ENCODE data around the gene HTRA2. TPM values are rescaled to one million over a fixed set of nuclear protein-coding genes. Genes with fewer than 3 reads are reported as not detected.

The HTRA2 gene
- total RNA-seq, 1 donor from 2014 or later, result 30.6 TPM

DNA sequence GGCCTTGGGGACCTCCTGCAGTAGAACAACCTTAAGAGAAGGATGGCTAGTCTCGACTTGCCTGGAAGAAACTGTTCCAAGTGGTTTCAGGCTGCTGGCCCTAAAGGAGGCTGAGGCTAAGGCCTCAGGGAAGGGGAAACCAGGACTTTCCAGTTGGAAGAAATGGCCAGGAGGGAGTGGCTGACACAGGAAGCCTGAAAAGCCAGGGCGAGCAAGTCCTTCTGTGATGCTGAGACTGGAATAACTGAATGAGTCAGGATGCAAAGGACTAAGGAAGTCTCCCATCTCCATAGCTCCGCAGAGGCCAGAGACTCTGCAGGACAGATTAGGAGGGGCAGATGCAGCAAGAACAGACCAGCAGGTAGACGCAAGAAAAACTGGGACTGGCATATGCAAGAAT lies 7.4 kb downstream of the HTRA2 start:
- DNase-seq (ENCODE audit: extremely low read depth, low read depth, low spot score), result no peak

DNA sequence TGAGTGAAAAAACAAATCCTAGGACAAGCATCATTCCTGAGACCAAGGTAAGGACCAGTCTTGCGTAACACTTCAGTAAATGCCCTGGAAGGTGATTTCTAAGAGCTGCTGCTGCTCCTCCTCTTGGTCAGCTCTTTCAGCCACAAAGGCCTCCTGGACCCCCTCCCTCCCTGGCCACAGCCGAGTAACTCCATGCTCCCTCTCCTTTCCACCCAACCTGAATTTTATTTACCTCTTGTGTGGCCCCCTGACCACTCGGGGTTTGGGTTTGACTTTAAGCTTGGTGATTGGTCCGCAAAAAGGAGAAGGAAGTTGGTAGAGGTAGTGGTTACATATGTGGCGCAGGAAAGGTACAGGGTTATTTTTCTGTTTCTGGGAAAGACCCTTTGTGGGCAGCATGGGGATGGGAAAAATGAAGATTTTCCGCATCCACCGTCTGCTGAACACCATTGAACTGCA lies 9.2 kb downstream of the HTRA2 start:
- no peak for DNase-seq (ENCODE audit: extremely low read depth, low read depth, low spot score)

DNA sequence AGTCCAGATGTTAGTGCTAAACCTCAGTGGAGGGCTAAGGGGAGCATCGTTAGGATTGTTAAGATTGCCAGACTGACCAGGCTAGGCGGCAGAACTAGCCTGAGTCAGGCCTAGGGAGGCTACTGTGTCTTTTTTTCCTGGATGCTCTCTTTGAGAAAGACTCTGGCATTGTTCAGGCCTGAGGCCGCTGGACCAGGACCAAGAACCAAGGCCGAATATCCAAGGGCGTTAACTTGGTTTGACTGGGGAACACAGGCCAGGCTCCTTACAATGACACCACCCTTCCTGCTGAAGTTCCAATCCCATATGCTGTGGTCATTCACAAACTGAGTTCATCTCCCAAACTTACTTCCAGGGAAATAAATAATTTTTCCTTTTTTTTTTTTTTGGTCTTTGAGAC lies 10.6 kb downstream of the HTRA2 start:
- DNase-seq (ENCODE audit: extremely low read depth, low read depth, low spot score), result no peak

DNA sequence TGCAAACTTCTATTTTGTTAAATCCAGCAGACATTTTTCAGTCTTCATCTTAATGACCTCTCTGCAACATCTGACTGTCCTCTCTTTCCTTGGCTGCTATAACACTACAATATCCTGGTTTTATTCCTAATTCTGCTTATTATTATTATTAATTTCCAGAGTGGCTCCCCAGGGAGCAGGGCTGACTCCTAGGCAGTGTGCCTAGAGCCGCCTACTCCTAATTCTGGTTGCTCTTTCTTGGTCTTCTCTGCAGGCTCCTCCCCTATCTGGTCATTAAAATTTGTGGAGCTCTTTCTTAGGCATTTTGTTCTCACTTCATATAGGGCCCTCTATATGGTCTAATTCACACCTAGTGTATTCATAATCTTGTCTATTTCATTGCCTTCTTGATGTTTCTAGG lies 13.2 kb downstream of the HTRA2 start:
- no peak for DNase-seq (ENCODE audit: extremely low read depth, low read depth, low spot score)

DNA sequence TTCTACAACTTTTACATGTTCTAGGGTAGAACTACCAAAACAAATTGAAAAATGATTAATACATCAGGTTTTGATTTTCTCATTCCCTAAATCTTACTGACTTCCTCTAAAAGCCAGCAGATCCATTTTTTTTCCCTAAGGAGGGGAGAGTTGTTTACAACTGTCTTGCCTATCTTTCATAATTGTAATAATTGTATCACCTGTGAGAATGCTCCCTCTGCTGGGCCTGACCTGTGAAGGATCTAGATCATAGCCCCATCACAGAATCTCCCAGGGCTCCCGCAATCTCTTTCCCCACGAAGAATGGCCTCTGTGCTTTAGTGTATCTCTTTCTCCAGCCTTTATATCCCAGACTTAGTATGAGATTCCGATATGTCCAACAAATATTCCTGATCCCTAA lies 14.9 kb downstream of the HTRA2 start:
- no peak for DNase-seq (ENCODE audit: extremely low read depth, low read depth, low spot score)

DNA sequence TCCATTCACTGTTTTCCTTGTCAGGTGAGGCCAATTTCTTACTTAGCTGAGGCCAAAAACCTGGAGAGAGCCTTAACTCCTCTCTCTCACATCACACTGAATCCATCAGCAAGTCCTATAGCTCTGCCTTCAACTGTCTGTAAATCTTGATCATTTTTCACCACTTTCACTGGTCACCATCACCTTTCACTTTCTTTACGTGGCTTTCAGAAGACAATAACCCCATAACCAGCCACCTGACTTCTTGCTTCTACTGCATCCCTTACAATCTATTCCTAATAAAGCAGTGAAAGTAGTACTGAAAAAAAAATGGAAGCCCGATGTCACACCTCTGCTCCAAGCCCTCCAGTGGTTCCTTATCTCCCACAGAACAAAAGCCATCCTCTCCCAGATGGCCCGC lies 16.3 kb downstream of the HTRA2 start:
- DNase-seq (ENCODE audit: extremely low read depth, low read depth, low spot score), result no peak

DNA sequence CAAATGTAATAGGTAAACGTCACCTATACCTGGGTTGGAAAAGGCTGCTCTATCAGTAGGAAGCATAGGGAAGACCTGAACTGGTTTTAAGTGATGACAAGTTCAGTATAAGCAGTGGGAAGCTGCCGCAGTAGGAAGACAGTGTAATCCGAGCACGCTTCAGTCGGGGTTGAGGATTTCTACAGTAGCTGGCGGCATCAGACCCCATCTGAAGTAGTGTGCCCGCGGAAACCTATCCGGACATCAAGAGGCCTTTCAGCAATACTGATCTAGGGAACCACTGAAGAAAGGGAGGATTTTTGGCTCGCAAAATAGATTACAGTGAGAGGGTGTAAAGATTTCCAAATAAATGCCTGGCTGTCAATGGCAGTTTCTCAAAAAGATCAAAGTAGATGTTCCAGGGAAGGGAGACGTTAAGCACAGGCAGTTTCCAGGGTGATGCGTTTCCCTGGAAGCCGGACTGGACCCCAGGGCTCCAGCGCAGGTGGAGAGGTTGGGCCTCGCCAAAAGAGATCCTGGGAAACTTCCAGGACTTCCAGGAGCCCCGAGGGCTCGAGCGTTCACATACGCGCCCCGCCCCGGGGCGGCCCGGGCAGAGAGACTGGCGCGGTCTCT lies 18.7 kb downstream of the HTRA2 start:
- DNase-seq (ENCODE audit: extremely low read depth, low read depth, low spot score), result no peak

DNA sequence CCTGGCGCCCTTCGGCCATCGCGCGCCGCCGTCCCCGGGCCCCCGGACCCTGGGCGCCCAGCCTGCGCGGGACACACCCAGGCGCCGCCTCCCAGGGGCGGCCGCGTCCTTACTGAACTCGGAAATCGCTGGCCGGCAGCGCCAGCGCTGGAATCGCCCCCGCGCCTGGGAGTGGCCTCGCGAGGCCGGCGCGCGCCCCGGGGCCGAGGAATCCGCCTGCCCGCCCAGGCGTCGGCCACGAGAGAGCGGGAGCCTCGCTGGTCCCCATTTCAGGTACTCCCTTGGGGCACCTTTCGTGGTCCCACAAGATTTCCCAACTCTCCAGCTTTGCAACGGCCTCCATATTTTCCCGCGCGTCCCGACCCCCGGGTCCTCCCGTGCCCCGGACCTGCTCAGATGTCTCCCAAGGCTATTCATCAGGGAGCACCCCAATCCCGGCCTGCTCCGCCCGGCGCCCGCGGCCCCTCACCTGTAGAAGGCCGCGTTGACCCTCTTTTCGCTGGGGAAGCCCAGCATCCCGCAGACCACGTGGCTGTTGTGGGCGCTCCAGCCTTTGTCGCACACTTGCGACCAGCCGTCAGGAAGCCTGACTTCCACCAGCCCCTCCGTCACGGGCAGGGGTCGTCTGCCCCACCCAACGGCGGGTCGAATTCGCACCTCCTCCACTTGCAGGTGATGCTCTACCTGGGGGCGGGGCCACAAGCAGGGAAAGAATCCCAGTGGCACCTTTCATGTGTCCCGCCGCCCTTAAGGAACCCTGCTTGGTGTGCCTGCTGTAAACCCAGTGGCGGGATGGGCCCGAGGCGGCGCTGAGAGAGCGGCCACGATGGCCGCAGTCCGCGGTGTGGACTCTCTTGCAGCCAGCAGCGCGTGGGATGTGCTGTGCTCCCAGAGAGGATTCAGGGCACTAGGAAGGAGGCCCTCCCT lies 19.4 kb downstream of the HTRA2 start:
- DNase-seq (ENCODE audit: extremely low read depth, low read depth, low spot score), result no peak

DNA sequence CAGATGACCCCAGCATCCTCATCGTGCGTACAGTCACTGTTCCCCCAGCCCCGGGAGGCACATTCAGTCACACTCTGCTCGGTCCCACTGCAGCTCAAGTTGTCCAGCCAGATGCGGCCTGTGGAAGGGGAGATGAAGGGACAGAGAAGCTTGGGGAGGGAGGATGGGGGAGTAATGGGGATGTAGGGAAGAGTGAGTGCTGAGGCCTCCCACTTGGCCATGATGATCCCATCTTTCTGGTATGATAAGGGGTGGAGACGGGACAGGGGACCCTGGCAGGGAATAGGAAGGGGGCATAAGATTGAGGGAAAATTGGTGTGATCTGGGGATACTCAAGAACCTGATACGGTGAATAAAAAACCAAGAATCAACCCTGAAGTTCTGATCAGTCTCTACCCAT lies 20.5 kb downstream of the HTRA2 start:
- DNase-seq (ENCODE audit: extremely low read depth, low read depth, low spot score), result no peak

DNA sequence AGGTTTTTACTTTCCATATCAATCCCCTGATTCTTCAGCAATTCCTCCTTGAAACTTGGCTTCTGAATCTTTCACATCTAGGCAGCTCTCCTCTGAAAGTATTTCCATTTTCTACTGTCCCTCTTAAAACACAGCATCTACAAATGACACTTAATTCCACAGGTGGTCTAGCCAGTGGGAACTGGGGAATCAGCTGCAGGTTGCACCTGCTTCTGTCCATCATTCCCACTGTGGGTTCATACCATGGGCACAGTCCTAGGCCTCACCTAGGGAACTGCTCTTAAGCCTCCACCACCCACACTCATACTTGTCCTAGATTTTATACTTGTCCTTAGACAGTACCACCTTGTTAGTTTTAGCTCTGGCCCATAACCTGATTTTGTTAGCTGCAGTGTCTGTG lies 21.8 kb downstream of the HTRA2 start:
- DNase-seq (ENCODE audit: extremely low read depth, low read depth, low spot score), result no peak

DNA sequence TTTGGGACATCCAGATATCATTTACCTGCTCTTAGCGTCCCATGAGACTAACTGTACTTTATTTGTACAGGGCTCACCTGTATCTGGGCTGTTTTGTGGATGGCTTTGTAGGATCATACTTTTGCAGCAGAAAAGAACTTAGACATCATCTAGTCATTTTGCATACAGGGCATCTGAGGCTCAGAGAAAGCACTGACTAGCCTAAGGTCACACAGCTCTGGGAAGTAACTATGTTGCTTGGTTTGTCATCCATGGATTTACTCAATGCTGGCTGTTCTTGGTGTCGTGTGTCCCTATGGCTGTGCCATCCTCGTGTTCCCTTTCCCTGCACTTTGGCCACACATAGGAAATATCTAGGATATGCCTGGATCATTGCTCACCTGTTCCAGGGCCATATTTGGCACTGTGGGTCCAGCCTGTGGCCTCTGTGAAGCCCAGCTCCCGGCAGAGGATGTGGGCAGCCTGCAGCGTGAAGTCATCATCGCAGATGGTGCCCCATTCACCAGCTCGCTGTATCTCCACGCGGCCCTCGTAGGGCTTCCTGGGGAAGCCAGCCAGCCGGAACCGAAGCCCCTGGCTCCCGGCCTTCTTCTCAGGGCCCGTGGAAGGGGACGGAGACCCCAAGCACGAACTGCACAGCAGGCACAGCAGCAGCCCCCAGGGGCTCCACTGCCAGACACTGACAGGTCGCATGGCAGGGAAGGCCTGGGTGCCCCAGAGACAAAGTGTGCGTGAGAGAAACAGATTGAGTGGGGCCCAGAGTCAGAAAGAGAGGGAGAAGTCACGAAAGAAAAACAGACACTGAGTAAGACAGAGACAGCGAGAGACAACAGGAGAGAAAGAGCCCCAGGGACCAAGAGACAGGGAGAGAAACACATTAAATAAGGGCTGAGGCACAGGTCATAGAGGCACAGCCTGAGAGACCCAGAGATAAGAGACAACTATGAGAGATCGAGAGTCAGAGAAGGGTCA lies 22.5 kb downstream of the HTRA2 start:
- no peak for DNase-seq (ENCODE audit: extremely low read depth, low read depth, low spot score)

DNA sequence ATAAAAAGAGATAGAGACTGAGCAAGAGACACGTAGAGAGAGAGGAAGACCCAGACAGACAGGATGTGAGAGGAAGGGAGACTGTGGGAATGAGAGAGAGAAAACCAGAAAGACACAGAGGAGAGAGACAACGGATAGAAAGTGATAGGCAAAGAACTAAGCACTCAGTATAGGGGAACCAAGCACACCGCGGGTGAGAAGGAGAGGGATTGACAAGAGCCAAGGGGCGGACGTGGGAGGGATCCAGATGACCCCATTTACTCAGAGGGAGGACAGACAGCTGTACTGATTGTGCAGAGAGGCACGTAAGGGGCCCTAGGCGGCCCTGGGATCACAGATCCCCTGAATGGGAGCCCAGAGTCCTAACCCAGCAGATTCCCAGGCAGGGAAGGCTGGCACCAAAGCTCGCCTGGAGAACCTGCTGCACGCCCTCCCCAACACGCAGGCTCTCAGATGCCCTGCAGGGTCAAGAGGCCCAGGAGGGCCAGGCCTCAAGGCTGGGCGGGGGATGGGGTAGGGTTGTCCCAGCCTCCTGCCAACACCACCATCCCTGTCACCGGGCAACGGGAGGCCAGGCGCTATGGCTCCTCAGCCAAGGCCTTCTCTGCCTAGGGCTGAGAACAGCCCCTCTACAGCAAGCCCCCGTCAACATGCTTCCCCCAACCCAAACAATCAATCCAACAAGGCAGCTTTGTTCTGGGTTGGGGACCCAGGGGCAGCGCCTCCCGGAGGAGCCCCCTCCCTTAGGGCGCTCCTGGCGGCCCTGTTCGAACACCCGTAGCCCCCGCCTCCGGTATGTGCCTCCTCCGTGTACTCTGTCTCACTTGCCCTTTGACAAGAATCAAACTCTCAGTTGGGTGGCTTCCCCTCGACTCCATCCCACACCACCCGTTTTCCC lies 23.4 kb downstream of the HTRA2 start:
- DNase-seq (ENCODE audit: extremely low read depth, low read depth, low spot score), result no peak

DNA sequence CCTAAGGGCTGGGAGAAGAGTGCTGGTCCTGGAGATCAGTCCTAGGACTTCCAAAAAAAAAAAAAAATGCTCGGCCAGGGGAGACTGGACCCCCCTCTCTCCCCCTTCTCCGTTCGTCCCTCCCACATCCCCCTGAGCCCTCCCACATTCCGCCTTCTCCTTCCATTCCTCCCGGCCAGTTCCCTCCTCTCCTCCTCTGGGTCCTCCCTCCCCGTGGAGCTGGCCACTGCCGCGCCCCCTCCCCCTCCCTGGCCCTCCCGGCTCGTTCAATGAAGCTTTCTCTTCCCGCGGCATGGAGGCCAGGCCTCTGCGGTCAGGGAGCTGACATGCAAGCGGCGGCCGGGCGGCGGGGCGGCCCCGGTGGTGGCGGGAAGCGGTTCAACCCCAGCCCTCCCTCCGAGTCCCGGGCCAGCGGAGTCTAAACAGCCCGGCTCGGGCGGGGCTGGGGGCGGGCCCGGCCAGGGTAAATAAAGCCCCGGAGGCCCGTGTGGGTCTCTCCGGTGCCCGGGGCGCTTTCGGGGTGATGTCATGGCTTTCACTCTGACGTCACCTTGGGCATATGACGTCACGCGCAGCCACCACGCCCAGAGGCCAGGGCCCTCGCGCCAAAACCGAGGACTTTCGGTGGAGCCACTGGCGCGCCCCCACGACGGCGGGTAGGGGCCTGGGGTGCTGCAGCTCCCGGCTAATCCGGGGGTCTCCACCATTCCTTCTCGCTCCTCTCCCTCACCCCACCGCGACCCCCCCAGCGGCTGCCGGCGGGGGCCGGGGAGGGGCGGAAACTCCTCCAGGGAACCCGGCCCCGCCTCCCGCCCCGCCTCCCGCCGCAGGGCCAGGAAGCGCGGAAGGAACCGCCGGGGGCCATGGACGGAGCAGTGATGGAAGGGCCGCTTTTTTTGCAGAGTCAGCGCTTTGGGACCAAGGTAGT lies 24.4 kb downstream of the HTRA2 start, which contains the start of the genes DOK1 and LOXL3:
Gene DOK1, plus strand, starts transcription at position 829 of the 928 bp plus-strand sequence. Its CDS starts 35 bp downstream, at position 864.
Gene LOXL3, minus strand, starts transcription at position 51 of the 928 bp plus-strand sequence. CDS start 1,308 bp downstream, outside the sequence.
- DNase-seq (ENCODE audit: extremely low read depth, low read depth, low spot score), result no peak

DNA sequence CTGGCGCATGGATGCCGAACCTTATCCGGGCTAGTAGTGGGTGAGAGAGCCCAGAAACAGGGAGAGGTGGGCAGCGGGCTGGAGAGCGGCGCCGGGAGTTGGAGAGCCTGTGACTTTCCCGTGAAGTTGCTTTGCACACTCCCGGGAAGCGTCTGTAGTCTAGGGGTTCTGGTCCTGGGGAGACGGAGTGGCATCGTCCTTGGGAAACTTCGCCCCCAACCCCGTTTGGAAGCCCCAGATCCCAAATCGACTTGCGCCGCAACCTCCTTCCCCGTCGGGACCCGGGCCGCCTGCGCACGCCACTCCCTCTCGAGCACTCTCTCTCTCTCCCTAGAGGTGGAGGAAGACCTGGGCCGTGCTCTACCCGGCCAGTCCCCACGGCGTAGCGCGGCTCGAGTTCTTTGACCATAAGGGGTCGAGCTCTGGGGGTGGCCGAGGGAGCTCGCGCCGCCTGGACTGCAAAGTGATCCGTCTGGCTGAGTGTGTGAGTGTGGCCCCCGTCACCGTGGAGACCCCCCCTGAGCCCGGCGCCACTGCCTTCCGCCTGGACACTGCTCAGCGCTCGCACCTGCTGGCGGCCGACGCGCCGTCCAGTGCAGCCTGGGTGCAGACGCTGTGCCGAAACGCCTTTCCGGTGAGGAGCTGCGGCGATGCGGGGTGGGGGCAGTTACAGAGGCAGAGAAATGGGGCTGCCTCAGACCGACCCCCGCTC lies 25.2 kb downstream of the HTRA2 start:
- no peak for DNase-seq (ENCODE audit: extremely low read depth, low read depth, low spot score)

DNA sequence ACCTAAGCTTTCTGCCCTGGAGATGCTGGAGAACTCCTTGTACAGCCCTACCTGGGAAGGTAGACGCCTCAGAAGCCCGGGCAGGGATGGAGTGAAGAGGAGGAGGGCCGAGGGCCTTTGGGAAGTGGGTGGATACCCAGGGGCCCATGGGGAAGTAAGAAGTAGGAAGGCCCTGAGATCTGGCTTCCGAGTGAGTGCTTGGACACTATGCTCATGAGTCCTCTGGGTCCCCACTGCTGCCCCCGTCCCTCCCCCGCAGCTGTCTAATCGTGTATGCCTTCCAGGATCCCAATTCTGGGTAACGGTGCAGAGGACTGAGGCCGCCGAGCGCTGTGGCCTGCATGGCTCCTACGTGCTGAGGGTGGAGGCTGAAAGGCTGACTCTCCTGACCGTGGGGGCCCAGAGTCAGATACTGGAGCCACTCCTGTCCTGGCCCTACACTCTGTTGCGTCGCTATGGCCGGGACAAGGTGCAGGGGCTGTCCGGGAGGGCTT lies 25.9 kb downstream of the HTRA2 start:
- DNase-seq (ENCODE audit: extremely low read depth, low read depth, low spot score), result no peak

DNA sequence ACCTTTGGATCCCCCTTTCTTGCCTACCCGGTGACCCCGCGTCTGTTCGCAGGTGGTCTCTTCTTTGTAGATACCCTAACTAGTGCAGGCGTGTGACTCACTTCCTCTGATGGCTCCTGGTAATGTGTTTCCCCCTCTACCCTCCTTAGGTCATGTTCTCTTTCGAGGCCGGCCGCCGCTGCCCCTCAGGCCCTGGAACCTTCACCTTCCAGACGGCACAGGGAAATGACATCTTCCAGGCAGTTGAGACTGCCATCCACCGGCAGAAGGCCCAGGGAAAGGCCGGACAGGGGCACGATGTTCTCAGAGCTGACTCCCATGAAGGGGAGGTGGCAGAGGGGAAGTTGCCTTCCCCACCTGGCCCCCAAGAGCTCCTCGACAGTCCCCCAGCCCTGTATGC lies 26.4 kb downstream of the HTRA2 start:
- DNase-seq (ENCODE audit: extremely low read depth, low read depth, low spot score), result no peak

DNA sequence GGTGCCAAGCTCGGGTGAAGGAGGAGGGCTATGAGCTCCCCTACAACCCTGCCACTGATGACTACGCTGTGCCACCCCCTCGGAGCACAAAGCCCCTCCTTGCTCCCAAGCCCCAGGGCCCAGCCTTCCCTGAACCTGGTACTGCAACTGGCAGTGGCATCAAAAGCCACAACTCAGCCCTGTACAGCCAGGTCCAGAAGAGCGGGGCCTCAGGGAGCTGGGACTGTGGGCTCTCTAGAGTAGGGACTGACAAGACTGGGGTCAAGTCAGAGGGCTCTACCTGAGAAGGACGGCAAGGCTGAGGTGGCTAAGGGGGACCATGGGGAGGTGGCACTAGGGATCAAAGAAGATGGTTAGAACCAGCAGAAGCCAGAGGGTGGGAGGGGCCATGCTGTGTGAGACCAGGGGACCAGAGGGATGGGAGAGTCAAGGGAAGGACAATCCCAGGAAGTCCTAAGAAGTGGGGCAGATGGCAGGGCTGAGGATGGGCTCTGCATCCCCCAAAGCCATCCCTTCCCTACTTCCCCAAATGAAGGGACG lies 27.2 kb downstream of the HTRA2 start:
- DNase-seq (ENCODE audit: extremely low read depth, low read depth, low spot score), result no peak
